Tibial nerve (tissue), 4 donors: ENCODE results near the gene ANXA8. TPM values are rescaled to one million over a fixed set of nuclear protein-coding genes. Genes with fewer than 3 reads are reported as not detected.
"Not testable (repeated sequence)": the region's sequence is repeated elsewhere in the genome, so short reads cannot be mapped to it uniquely, and the experiment has no call there.

ENCODE experiments used
- DNase-seq, 2 donors: peaks; one replicate each; pipeline ENCODE4 v3.0.0-alpha.2; 2019; ENCODE audit warnings: low spot score in 2 of 2
- H3K27ac ChIP-seq, 4 donors: fragments of 200-600 bp; sonication (generic) in 3 of 4; one replicate each; pipeline ENCODE4 v1.5.1; 2017 to 2019; ENCODE audit warnings: mild to moderate bottlenecking in 1 of 4
- H3K27me3 ChIP-seq, 2 donors: fragments of 200-600 bp; sonication (generic) in 1 of 2; one replicate each; pipeline versions ENCODE4 v1.5.1 to v1.6.0; 2017 to 2019
- H3K36me3 ChIP-seq, 3 donors: fragments of 200-600 bp; sonication (generic); one replicate each; pipeline ENCODE4 v1.5.1; 2018 to 2019
- H3K4me1 ChIP-seq, 4 donors: fragments of 200-600 bp; sonication (generic) in 3 of 4; one replicate each; pipeline ENCODE4 v1.5.1; 2017 to 2019
- H3K4me3 ChIP-seq, 4 donors: fragments of 200-600 bp; sonication (generic) in 3 of 4; one replicate each; pipeline ENCODE4 v1.5.1; 2017 to 2019; ENCODE audit warnings: mild to moderate bottlenecking in 1 of 4, moderate library complexity in 1 of 4
- H3K9me3 ChIP-seq, 4 donors: fragments of 200-600 bp; sonication (generic) in 3 of 4; one replicate each; pipeline ENCODE4 v1.5.1; 2017 to 2019
- CTCF ChIP-seq, 5 experiments: fragments of 200-600 bp in 3 of 5; fragments of 450-650 bp in 2 of 5; sonication (generic) in 3 of 5; IDR thresholded peaks; one replicate each; pipeline ENCODE4 v1.5.1; 2016 to 2019; ENCODE audit warnings: antibody characterized with exemption in 5 of 5, mild to moderate bottlenecking in 3 of 5, moderate library complexity in 2 of 5
- EP300 ChIP-seq, 2 donors: sonication (generic); formaldehyde crosslinking; IDR thresholded peaks; one replicate each; pipeline ENCODE4 v1.6.1; 2017; ENCODE audit warnings: antibody characterized with exemption in 2 of 2, mild to moderate bottlenecking in 1 of 2
- POLR2A ChIP-seq, 2 donors: fragments of 450-650 bp; IDR thresholded peaks; one replicate each; pipeline ENCODE4 v1.6.1; 2017; ENCODE audit warnings: antibody characterized with exemption in 2 of 2, mild to moderate bottlenecking in 2 of 2, moderate library complexity in 2 of 2
- WGBS, 2 donors: methylation state at CpG; one replicate each; pipeline ENCODE4 v1.1.5; 2018; 5-methylcytosine and 5-hydroxymethylcytosine counted together
- total RNA-seq, 4 donors: library from RNA; depleted of rRNA; stranded (reverse); fragments of >200 nt; gene quantifications; one replicate each; pipeline ENCODE4 v1.1.0, GENCODE V29; 2016

Gene ANXA8
- total RNA-seq, 4 donors from 2014 or later = 0.30 to 9.8 (median 4.2) TPM

DNA sequence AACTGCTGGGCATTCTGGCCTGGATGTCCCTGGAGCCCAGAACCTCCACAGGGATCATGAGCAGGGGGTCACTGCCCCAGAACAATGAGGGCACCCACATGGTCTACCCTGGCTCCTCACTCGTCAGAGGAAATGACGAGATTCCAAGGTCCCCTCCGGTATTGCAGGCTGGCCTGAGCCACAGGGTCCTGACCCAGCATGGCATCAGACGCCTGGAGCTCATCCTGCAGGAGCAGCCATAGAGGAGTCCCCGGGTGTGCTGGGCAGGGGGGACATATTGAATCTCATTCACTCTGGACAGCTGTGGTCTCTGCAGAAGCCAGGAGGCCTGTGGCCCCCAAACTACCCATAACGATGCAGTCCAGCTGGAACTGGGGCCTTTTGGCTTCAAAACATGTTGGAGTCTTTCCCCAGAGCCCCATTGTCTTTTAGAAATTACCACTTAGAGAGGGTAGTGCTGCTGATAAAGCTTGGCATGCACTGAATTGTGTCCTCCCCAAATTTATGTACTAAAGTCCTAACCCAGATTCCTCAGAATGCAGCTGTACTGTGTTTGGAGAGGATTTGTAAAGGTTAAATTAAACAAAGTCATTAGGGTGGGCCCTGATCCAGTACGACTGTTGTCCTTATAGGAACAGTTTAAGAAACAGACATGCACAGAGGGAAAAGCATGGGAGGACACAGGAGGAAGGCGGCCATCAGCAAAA lies 27.7 kb downstream of the ANXA8 start:
- H3K4me1 ChIP-seq = no peaks in the 10 kb centered on the region
- H3K36me3 ChIP-seq = no peaks in the 10 kb centered on the region
- WGBS, 2 donors = 52 to 56% methylated on average over 6 to 8 of the region's 8 CpGs
- DNase-seq = no peak
- no peak overlapping the region for H3K4me3 ChIP-seq
- TF ChIP-seq EP300 (IDR thresholded peaks at IDR 0.05) = no peak
- no peak for TF ChIP-seq POLR2A (IDR thresholded peaks at IDR 0.05)
- TF ChIP-seq CTCF (IDR thresholded peaks at IDR 0.05) = no peak
- no peak overlapping the region for H3K27ac ChIP-seq
- no peaks in the 10 kb centered on the region for H3K27me3 ChIP-seq
- H3K9me3 ChIP-seq = no peaks in the 10 kb centered on the region

GRCh38 chr10:47455350-47456078 lies 28.4 kb downstream of the ANXA8 start:
- not testable (repeated sequence) for H3K4me3 ChIP-seq, H3K27me3 ChIP-seq, H3K9me3 ChIP-seq, DNase-seq, H3K4me1 ChIP-seq, H3K36me3 ChIP-seq, H3K27ac ChIP-seq
- 75 to 84% methylated on average over 9 of the region's 9 CpGs for WGBS, 2 donors

DNA sequence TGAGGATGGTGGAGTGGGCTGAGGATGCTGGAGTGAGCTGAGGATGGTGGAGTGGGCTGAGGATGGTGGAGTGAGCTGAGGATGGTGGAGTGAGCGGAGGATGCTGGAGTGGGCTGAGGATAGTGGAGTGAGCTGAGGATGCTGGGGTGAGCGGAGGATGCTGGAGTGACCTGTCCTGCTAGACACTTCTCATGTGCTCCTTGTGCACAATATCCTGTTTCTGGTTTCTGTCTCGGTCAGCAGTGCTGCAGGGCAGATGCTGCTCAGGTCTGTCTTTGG lies 29.2 kb downstream of the ANXA8 start:
- Histone ChIP-seq H3K4me3 (no peak overlapping the region), H3K36me3 (no peaks in the 10 kb centered on the region), H3K27me3 (no peaks in the 10 kb centered on the region), H3K27ac (no peak overlapping the region), H3K4me1 (no peaks in the 10 kb centered on the region), H3K9me3 (no peaks in the 10 kb centered on the region)
- WGBS, 2 donors = 83 to 87% methylated on average over 3 of the region's 3 CpGs
- DNase-seq = no peak
- TF ChIP-seq POLR2A (IDR thresholded peaks at IDR 0.05) (no peak), CTCF (IDR thresholded peaks at IDR 0.05) (no peak), EP300 (IDR thresholded peaks at IDR 0.05) (no peak)

- H3K36me3 ChIP-seq = no peaks in the 10 kb centered on the region
- 72 to 74% methylated on average over 8 to 9 of the region's 10 CpGs for whole genome bisulfite sequencing, 2 donors
- H3K9me3 ChIP-seq = no peaks in the 10 kb centered on the region
- no peak for DNase-seq
- TF ChIP-seq EP300 (IDR thresholded peaks at IDR 0.05) (no peak), CTCF (IDR thresholded peaks at IDR 0.05) (no peak), POLR2A (IDR thresholded peaks at IDR 0.05) (no peak)
- H3K4me1 ChIP-seq = no peaks in the 10 kb centered on the region
- no peaks in the 10 kb centered on the region for H3K27me3 ChIP-seq
- H3K4me3 ChIP-seq = no peak overlapping the region
- no peak overlapping the region for H3K27ac ChIP-seq
These were observed 29.7 kb downstream of the ANXA8 start for GRCh38 chr10:47454008-47454779.

GRCh38 chr10:47453141-47454007 lies 30.5 kb downstream of the ANXA8 start:
- Histone ChIP-seq H3K4me1 (no peaks in the 10 kb centered on the region), H3K27ac (no peak overlapping the region), H3K36me3 (no peaks in the 10 kb centered on the region), H3K27me3 (no peaks in the 10 kb centered on the region), H3K9me3 (no peaks in the 10 kb centered on the region), H3K4me3 (no peak overlapping the region)
- 60 to 78% methylated on average over 7 of the region's 7 CpGs for WGBS, 2 donors
- no peak for DNase-seq
- TF ChIP-seq POLR2A (IDR thresholded peaks at IDR 0.05) (no peak), EP300 (IDR thresholded peaks at IDR 0.05) (no peak), CTCF (IDR thresholded peaks at IDR 0.05) (no peak)
